HG02870 (cell line): ENCODE measurements around the gene SAMD13.

Source experiments
- ATAC-seq: cut with Tn5 transposase; IDR thresholded peaks from one replicate; pipeline ENCODE4 v1.9.1; 2021; ENCODE audit warnings: mild to moderate bottlenecking, moderate library complexity; ENCODE audit not compliant: unreplicated experiment

Gene SAMD13

GRCh38 chr1:84370266-84370665, 68.8 kb downstream of the SAMD13 start:
- no peak for ATAC-seq

GRCh38 chr1:84370831-84371394, 69.4 kb downstream of the SAMD13 start:
- no peak for ATAC-seq

- ATAC-seq, result no peak
These were observed 72.1 kb downstream of the SAMD13 start for GRCh38 chr1:84373436-84374141.

- no peak for ATAC-seq
These were observed 73.6 kb downstream of the SAMD13 start for GRCh38 chr1:84374991-84375696.

- ATAC-seq, result no peak
These were observed 74.7 kb downstream of the SAMD13 start for GRCh38 chr1:84376000-84376910.

- no peak for ATAC-seq
These were observed 76.1 kb downstream of the SAMD13 start for GRCh38 chr1:84377480-84378095.

GRCh38 chr1:84379138-84379916, 77.8 kb downstream of the SAMD13 start:
- no peak for ATAC-seq

GRCh38 chr1:84379917-84380180, 78.3 kb downstream of the SAMD13 start:
- ATAC-seq, result no peak

GRCh38 chr1:84382127-84382526, 80.6 kb downstream of the SAMD13 start:
- ATAC-seq, result no peak

GRCh38 chr1:84385347-84385746, 83.8 kb downstream of the SAMD13 start:
- no peak for ATAC-seq

GRCh38 chr1:84386716-84387479, 85.4 kb downstream of the SAMD13 start:
- ATAC-seq, result no peak

GRCh38 chr1:84387480-84388163, 86.1 kb downstream of the SAMD13 start:
- ATAC-seq, result no peak

- ATAC-seq, result no peak
These were observed 88.7 kb downstream of the SAMD13 start for GRCh38 chr1:84390226-84390625.

GRCh38 chr1:84398175-84399155, 97.0 kb downstream of the SAMD13 start, which contains the start of gene DNASE2B:
Gene DNASE2B, plus strand, starts transcription at chr1:84398484. Its CDS starts 81 bp downstream, at chr1:84398565.
- no peak for ATAC-seq
